ENCODE results near the gene CACNA2D2. TPM values are rescaled to one million over a fixed set of nuclear protein-coding genes. Genes with fewer than 3 reads are reported as not detected.

The CACNA2D2 gene
- total and polyA plus RNA-seq, 2 of the 8 experiments (the other 6 are each of a cell fraction or from before 2014, with no cell fraction given): 14.1 to 25.0 TPM

DNA sequence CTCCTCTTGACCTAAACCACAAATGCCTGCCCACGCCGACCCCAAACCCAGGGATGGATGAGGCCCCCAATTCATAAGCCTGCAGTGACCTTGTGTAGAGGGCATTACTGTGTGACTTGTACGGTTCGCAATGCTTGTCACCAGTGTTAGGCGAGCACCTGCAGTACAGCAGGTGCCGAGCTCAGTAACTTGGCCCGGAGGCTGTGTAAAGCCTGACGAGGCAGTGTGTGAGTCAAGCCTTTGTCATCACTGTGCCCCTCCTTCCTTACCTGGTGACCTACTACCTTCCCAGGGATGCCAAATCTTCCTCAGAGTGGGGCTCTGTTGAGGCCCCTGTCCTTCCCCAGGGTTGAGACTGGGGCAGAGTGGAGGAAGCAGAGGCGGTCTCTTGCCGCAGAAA, 106.9 kb downstream of the CACNA2D2 start:
- ChIA-PET CTCF (ENCODE audit: partially characterized antibody) (interaction anchor here (0.6 to 5.3 kb wide), 10 partner anchors 10 to 218 kb away, joined by 3 to 19 read pairs (median 4); no protein-coding TSS in a partner anchor), POLR2A (ENCODE audit: partially characterized antibody) (interaction anchor here (0.7 to 0.9 kb wide), 2 partner anchors 23 to 97 kb away, joined by 3 read pairs; no protein-coding TSS in a partner anchor)
- Histone ChIP-seq H2BK120ac (replicated peaks; ENCODE audit: low read depth, low read length) (no peak overlapping the region), H2AK5ac (ENCODE audit: low read depth, low read length) (no peak overlapping the region), H3K27me3 (replicated peaks in 1 of 4; ENCODE audit: control insufficient read depth in 3 of 4, extremely low read depth in 1 of 4, insufficient read depth in 3 of 4, low read length in 3 of 4) (peaks cover 0 to 5% (median 0%) of the 10 kb centered on the region in 4 experiments; a peak in 1 of 7 replicates), H4K91ac (replicated peaks; ENCODE audit: insufficient read length, low read length) (no peak overlapping the region), H3K4me2 (ENCODE audit: insufficient read depth in 1 of 2, low read depth in 2 of 2, low read length in 2 of 2) (no peak overlapping the region), H3K18ac (ENCODE audit: extremely low read depth, low read length) (no peak overlapping the region), H3K9ac (replicated peaks in 1 of 4; ENCODE audit: extremely low read depth in 1 of 4, low read depth in 3 of 4, low read length in 3 of 4) (no peak overlapping the region), H3K56ac (replicated peaks; ENCODE audit: insufficient read length, low read depth, low read length) (no peak overlapping the region), H2BK15ac (ENCODE audit: low read length) (no peak overlapping the region), H3K9me3 (ENCODE audit: insufficient read depth in 2 of 2, low read depth in 1 of 2, low read length in 1 of 2) (no peaks in the 10 kb centered on the region), H3K23ac (ENCODE audit: insufficient read length) (no peak overlapping the region), H3K4me1 (replicated peaks in 1 of 4; ENCODE audit: control insufficient read depth in 3 of 4, insufficient read depth in 4 of 4, low read length in 3 of 4) (no peaks in the 10 kb centered on the region), H2AFZ (ENCODE audit: low read length) (no peak overlapping the region), H3K4ac (replicated peaks; ENCODE audit: insufficient read length, low read depth, low read length) (no peak overlapping the region), H3K79me2 (ENCODE audit: control insufficient read depth in 1 of 2, insufficient read depth in 2 of 2, low read length in 2 of 2) (no peaks in the 10 kb centered on the region), H2BK5ac (ENCODE audit: low read depth, low read length) (no peak overlapping the region), H3K36me3 (ENCODE audit: control insufficient read depth in 2 of 4, insufficient read depth in 4 of 4, low read length in 3 of 4) (no peaks in the 10 kb centered on the region), H2BK12ac (ENCODE audit: low read depth, low read length) (no peak overlapping the region), H3K27ac (ENCODE audit: low read depth, low read length) (no peak overlapping the region), H4K8ac (ENCODE audit: extremely low read depth, insufficient read depth, low read length) (no peak overlapping the region), H4K20me1 (replicated peaks in 1 of 2; ENCODE audit: control insufficient read depth in 1 of 2, insufficient read depth in 2 of 2, low read length in 2 of 2) (peaks cover 0 to 8% of the 10 kb centered on the region in 2 experiments), H2BK20ac (ENCODE audit: low read length) (no peak overlapping the region), H3K4me3 (ENCODE audit: extremely low read depth in 1 of 4, insufficient read depth in 2 of 4, low read depth in 3 of 4, low read length in 4 of 4) (no peak overlapping the region), H3K79me1 (ENCODE audit: low read depth, low read length) (no peaks in the 10 kb centered on the region), H3K14ac (ENCODE audit: insufficient read length) (no peak overlapping the region), H4K5ac (ENCODE audit: insufficient read length, low read depth, low read length) (no peak overlapping the region), H3K23me2 (ENCODE audit: low read depth, low read length) (no peaks in the 10 kb centered on the region)
- FAIRE-seq: no peak
- DNase-seq (ENCODE audit: low read depth in 1 of 2, low spot score in 2 of 2): no peak
- 86% methylated on average over 10 of the region's 10 CpGs; no CpG with 5 or more reads in 1 of the 2 experiments for WGBS, 2 experiments (ENCODE audit: extremely low coverage in 1 of 2, insufficient coverage in 1 of 2, insufficient read length in 1 of 2, insufficient replicate concordance in 2 of 2, low coverage in 1 of 2, low lambda C conversion rate in 2 of 2, missing lambda C conversion rate in 1 of 2)
- no peak for TF ChIP-seq TEAD4 (IDR thresholded peaks at IDR 0.05; ENCODE audit: low read depth, low read length)
- TF ChIP-seq RFX5 (IDR thresholded peaks at IDR 0.05; ENCODE audit: borderline replicate concordance, low read depth, low read length): no peak
- no peak for TF ChIP-seq HDAC6 (IDR thresholded peaks at IDR 0.05; ENCODE audit: low read depth, low read length)
- no peak for TF ChIP-seq PHF8 (conservative IDR thresholded peaks at IDR 0.05; ENCODE audit: low read depth, low read length)
- TF ChIP-seq CREB1 (IDR thresholded peaks at IDR 0.05): no peak
- TF ChIP-seq ATF2 (IDR thresholded peaks at IDR 0.05; ENCODE audit: low read length): no peak
- no peak for TF ChIP-seq KDM1A (IDR thresholded peaks at IDR 0.05; ENCODE audit: borderline replicate concordance, low read length)
- TF ChIP-seq, protein P1, sequence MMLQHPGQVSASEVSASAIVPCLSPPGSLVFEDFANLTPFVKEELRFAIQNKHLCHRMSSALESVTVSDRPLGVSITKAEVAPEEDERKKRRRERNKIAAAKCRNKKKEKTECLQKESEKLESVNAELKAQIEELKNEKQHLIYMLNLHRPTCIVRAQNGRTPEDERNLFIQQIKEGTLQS (IDR thresholded peaks at IDR 0.05; ENCODE audit: insufficient read depth, low read depth, low read length): no peak
- TF ChIP-seq BACH1 (IDR thresholded peaks at IDR 0.05; ENCODE audit: low read length): no peak

Measured in H1 (cell line).